HAP-1 (cell line): ENCODE measurements around the gene GGTLC2.
"Not testable (repeated sequence)": the region's sequence is repeated elsewhere in the genome, so short reads cannot be mapped to it uniquely, and the experiment has no call there.

ENCODE experiments used
- DNase-seq, 2 experiments: peaks; one replicate each; pipeline ENCODE4 v3.0.0-alpha.2; 2016 to 2020; ENCODE audit warnings: low spot score in 2 of 2
- H3K27me3 ChIP-seq: fragments of 250-450 bp; sonication (Bioruptor Pico); 2 replicates; pipeline ENCODE4 v1.5.1; 2020; ENCODE audit warnings: low read depth, mild to moderate bottlenecking, moderate library complexity
- H3K36me3 ChIP-seq: fragments of 250-450 bp; sonication (Bioruptor Pico); replicated peaks from 2 replicates; pipeline ENCODE4 v1.5.1; 2020; ENCODE audit warnings: mild to moderate bottlenecking
- H3K4me1 ChIP-seq: fragments of 250-450 bp; sonication (Bioruptor Pico); 2 replicates; pipeline ENCODE4 v1.5.1; 2020; ENCODE audit warnings: mild to moderate bottlenecking
- H3K4me3 ChIP-seq: fragments of 250-450 bp; sonication (Bioruptor Pico); 2 replicates; pipeline ENCODE4 v1.5.1; 2020; ENCODE audit warnings: mild to moderate bottlenecking, moderate library complexity
- H3K9me3 ChIP-seq: fragments of 250-450 bp; sonication (Bioruptor Pico); 2 replicates; pipeline ENCODE4 v1.5.1; 2020; ENCODE audit warnings: mild to moderate bottlenecking, moderate library complexity
- in situ Hi-C: fragments of 300-500 bp; cut with MboI; formaldehyde crosslinking; loops from 3 replicates; pipeline ENCODE4 v1.14.3; 2020; ENCODE audit warnings: low sequenced_read_pairs, inconsistent platforms, mixed read lengths

Gene GGTLC2

GRCh38 chr22:22650398-22650797 lies 6.0 kb downstream of the GGTLC2 start:
- in situ Hi-C loops, H3K9me3 ChIP-seq, DNase-seq, H3K36me3 ChIP-seq, H3K4me3 ChIP-seq, H3K4me1 ChIP-seq, H3K27me3 ChIP-seq: not testable (repeated sequence)

- H3K4me1 ChIP-seq, DNase-seq, H3K27me3 ChIP-seq, in situ Hi-C loops, H3K4me3 ChIP-seq, H3K36me3 ChIP-seq, H3K9me3 ChIP-seq: not testable (repeated sequence)
Observed at GRCh38 chr22:22650803-22651515, 6.5 kb downstream of the GGTLC2 start.

DNA sequence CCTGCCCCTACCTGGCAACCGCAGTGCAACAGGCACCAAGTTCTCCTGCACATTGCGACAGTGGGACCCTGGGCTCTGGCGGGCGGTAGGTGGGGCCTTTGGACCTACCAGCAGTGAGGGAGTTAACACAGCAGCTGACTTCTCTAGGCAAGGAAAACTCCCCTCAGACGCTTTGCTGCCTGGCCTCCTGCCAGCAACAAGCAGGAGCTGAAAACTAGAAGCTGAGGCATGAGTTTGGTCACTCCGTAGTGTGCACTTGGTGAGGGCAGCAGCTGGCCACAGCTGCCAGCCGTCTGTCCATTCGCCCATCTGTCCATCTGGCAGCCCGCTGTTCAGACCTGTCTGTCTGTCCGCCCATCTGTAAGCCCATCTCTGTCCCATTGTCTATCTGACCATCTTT lies 7.2 kb downstream of the GGTLC2 start:
- H3K27me3 ChIP-seq, in situ Hi-C loops, H3K36me3 ChIP-seq, H3K9me3 ChIP-seq, H3K4me3 ChIP-seq, DNase-seq, H3K4me1 ChIP-seq: not testable (repeated sequence)

DNA sequence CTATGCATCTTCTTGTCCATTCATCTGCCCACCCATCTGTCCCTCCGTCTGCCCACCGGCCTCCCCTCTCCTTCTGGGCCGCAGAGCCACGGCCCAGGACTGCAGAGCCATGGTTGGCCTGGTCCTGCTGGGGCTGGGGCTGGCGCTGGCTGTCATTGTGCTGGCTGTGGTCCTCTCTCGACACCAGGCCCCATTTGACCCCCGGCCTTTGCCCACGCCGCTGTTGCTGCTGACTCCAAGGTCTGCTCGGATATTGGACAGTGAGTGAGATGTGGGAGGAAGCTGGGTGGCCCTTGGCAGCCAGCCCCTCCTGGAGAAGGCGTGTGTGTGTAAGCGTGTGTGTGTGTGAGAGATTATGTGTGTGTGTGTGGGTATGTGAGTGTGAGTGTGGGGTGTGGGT lies 7.7 kb downstream of the GGTLC2 start:
- H3K4me3 ChIP-seq, H3K36me3 ChIP-seq, H3K27me3 ChIP-seq, in situ Hi-C loops, DNase-seq, H3K4me1 ChIP-seq, H3K9me3 ChIP-seq: not testable (repeated sequence)

- not testable (repeated sequence) for H3K4me3 ChIP-seq
Observed at GRCh38 chr22:22652573-22652972, 8.2 kb downstream of the GGTLC2 start.

DNA sequence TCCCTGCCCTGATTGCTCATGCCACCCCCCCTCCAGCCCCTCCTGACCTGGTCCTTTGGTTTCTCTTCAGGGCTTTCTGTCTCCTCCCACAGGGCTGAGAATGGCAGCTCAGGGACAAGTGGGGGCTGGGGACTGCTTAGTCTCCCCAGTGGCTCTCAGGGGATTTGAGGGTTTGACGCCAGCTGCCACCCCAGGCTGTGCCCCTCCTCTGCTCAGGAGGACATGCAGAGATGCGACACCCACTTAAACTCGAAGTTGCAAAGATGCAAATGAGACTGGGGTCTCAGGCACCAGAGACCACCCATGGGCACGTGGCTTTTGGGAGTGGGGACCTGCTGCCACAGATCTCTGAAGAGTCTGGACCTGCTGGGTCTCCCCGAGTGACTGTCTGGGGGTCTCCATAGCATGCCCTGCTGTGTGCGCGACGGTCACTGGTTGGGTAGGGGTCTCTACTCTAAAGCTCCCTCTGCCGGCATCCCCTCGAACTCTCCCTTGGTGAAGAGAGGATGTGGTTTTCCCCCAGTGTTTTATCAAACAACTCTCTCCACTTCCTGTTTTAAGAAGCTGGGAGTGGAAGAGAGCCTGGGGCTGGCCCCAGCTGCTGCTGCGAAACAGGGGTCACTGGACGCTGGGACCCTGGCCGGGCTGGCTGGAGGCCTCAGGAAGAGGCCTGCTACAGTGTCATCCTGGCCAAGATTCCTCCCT lies 9.4 kb downstream of the GGTLC2 start:
- in situ Hi-C loops, result not testable (repeated sequence)

More at GRCh38 chr22:22652573-22652972, 8.2 kb downstream of the GGTLC2 start:
- H3K27me3 ChIP-seq, H3K4me1 ChIP-seq, DNase-seq, H3K36me3 ChIP-seq, in situ Hi-C loops, H3K9me3 ChIP-seq: not testable (repeated sequence)

DNA sequence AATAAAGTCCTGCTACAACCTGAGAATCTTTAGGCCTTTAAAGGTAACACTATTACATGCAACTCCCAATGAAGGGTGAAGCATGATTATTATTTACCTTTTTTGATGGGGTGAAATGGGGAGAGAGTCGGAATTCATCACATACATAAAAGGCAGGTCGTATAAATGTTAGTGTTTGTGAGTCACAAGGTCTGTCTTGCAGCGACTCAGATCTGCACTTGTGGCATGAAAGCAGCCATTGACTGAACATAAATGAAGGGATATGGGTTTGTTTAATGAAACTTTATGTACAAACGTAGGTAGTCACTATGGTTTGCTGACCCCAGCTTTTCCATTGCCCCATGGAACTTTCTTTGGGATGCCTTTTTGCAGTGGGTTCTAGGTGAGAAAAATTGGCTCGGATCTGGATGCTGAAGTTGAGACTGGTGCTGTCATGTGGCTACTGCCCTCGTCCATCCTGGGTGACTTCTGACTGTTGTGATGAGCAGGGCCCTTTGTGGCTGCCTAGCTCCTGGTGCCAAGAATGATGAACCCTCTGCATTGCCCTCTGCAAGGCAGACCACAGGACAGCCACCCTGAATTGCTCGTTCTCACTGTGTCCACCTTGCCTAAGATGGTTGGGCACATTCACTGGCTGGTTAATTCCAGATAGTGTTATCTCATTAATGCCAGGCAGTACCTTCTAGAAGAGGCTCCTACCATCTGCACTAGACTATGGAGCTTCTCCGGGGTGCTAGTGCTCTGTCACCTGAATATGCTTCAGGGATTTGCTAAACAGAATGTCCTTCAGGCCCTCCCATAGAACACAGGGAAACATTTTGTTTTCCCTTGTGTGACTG lies 11.3 kb downstream of the GGTLC2 start:
- H3K9me3 ChIP-seq, result no peaks in the 10 kb centered on the region
- no peaks in the 10 kb centered on the region for H3K36me3 ChIP-seq
- in situ Hi-C loops, result no loop called here
- no peak overlapping the region for H3K4me3 ChIP-seq
- H3K27me3 ChIP-seq, result no peaks in the 10 kb centered on the region
- H3K4me1 ChIP-seq, result no peaks in the 10 kb centered on the region
- DNase-seq, result no peak

More for the DNA sequence above, 9.4 kb downstream of the GGTLC2 start:
- not testable (repeated sequence) for H3K4me1 ChIP-seq, H3K27me3 ChIP-seq, H3K4me3 ChIP-seq, H3K9me3 ChIP-seq, DNase-seq, H3K36me3 ChIP-seq

DNA sequence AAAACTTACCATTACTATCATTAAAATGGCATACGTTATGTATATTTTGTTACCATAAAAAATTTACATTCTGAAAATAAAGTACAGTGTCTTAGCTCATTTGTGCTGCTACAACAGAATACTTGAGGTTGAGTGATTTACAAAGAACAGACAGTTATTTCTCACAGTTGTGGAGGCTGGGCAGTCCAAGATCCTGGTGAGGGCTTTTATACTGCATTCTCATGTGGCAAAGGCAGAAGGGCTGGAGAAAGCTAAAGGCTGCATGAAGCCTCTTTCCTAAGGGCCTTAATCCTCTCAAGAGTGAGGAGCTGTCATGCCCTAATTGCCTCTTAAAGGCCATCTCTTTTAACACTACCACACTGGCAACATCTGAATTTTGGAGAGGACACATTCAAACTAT lies 13.3 kb downstream of the GGTLC2 start:
- no peaks in the 10 kb centered on the region for H3K4me1 ChIP-seq
- no peaks in the 10 kb centered on the region for H3K9me3 ChIP-seq
- in situ Hi-C loops, result no loop called here
- no peak for DNase-seq
- no peaks in the 10 kb centered on the region for H3K36me3 ChIP-seq
- H3K27me3 ChIP-seq, result peaks cover 3% of the 10 kb centered on the region
- H3K4me3 ChIP-seq, result no peak overlapping the region

- no peak overlapping the region for H3K4me3 ChIP-seq
- peaks cover 3% of the 10 kb centered on the region for H3K27me3 ChIP-seq
- no peaks in the 10 kb centered on the region for H3K9me3 ChIP-seq
- H3K4me1 ChIP-seq, result no peaks in the 10 kb centered on the region
- DNase-seq, result no peak
- in situ Hi-C loops, result no loop called here
- H3K36me3 ChIP-seq, result no peaks in the 10 kb centered on the region
Observed at GRCh38 chr22:22661275-22661674, 16.9 kb downstream of the GGTLC2 start.

DNA sequence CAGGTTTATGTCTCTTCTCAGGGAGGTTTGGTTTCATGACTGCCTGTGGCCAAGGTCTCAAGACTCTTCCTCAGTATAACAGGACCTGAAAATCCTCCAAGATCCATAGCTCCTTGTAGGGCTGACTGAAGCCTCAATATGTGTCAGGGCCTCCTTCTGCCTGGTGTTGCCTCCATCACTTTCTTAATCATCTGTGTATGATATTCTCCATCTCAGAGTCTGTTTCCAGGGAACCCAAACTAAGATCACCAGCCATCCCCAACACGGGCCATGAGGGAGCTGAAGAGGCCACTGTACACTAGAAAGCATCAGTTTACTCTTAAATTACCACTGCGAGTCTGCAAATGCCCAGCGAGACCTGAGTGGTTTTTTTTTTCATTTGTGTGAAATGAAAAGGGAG lies 17.7 kb downstream of the GGTLC2 start:
- Histone ChIP-seq H3K4me3 (no peak overlapping the region), H3K4me1 (no peaks in the 10 kb centered on the region), H3K27me3 (peaks cover 3% of the 10 kb centered on the region), H3K36me3 (no peaks in the 10 kb centered on the region), H3K9me3 (no peaks in the 10 kb centered on the region)
- no peak for DNase-seq
- in situ Hi-C loops, result no loop called here

- H3K36me3 ChIP-seq, result no peaks in the 10 kb centered on the region
- no peak for DNase-seq
- H3K4me1 ChIP-seq, result no peaks in the 10 kb centered on the region
- H3K4me3 ChIP-seq, result no peak overlapping the region
- peaks cover 3% of the 10 kb centered on the region for H3K27me3 ChIP-seq
- in situ Hi-C loops, result no loop called here
- H3K9me3 ChIP-seq, result no peaks in the 10 kb centered on the region; the same call in 1 of the 2 replicates
Observed at GRCh38 chr22:22663861-22664800, 19.7 kb downstream of the GGTLC2 start.

DNA sequence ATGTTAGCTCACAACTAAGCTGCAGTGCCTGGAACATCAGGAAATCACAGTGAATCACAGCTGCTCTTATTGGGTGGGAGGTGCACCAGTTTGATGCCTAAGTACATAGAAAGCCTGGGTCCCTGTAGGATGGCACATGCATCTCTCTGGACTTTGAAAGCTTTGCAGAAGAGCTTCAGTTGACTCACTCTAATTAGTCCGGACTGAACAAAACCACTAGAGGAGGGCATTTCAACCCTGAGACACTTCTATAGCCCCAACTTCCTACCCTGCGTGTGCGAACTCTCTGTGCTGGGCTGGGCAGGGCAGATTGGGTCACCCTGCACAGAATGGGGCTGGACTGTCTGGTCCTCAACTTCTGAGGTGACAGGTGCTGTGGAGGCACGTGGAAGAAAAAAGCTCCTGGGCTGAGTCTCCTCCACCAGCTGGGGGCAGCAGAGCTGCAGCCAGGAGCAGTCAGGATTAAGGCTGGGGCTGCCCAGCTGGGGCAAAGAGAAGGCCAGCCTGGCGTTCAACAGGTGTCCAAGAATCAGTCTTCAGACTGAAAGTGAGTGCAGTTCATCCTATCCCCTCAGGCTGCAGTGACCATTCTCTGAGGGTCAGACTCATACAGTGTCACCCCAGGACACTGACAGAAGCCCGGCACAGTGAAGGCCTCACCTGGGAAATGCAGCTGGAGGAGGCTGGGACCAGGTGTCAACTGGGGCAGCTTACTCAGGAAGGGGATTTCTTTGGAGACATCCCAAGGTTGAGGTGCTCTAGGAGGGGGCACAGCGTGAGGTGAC lies 22.1 kb downstream of the GGTLC2 start:
- H3K4me1 ChIP-seq, result no peaks in the 10 kb centered on the region
- no peaks in the 10 kb centered on the region for H3K36me3 ChIP-seq
- H3K4me3 ChIP-seq, result no peak overlapping the region
- peaks cover 3% of the 10 kb centered on the region; the same call in 1 of the 2 replicates for H3K27me3 ChIP-seq
- DNase-seq, result peak in 1 of 2 experiments; percentile 51
- H3K9me3 ChIP-seq, result no peaks in the 10 kb centered on the region; the same call in 1 of the 2 replicates
- in situ Hi-C loops, result no loop called here
